Activated T-helper 17 cell treated with anti-CD3 and anti-CD28 coated beads, Interleukin-2, amount 50 U/mL, for 72 hours (primary cell): ENCODE results near the gene DTX3. TPM values are rescaled to one million over a fixed set of nuclear protein-coding genes. Genes with fewer than 3 reads are reported as not detected.
"Not testable (repeated sequence)": the region's sequence is repeated elsewhere in the genome, so short reads cannot be mapped to it uniquely, and the experiment has no call there.

Experiments used
- ATAC-seq: fragments of 150-1000 bp; cut with Tn5 transposase; replicated peaks from 2 replicates; pipeline ENCODE4 v1.10.0; 2021; ENCODE audit warnings: mild to moderate bottlenecking, moderate library complexity
- H3K27ac Mint-ChIP-seq: one replicate; pipeline ENCODE4 v1.8.0; 2022; ENCODE audit warnings: mixed read lengths
- H3K27me3 Mint-ChIP-seq: one replicate; pipeline ENCODE4 v1.8.0; 2022; ENCODE audit warnings: mixed read lengths
- H3K36me3 Mint-ChIP-seq: one replicate; pipeline ENCODE4 v1.8.0; 2022; ENCODE audit warnings: low read depth, mild to moderate bottlenecking, mixed read lengths
- H3K4me1 Mint-ChIP-seq: one replicate; pipeline ENCODE4 v1.8.0; 2022; ENCODE audit warnings: mixed read lengths
- H3K4me3 Mint-ChIP-seq: one replicate; pipeline ENCODE4 v1.8.0; 2022; ENCODE audit warnings: mild to moderate bottlenecking, mixed read lengths
- H3K9me3 Mint-ChIP-seq: one replicate; pipeline ENCODE4 v1.8.0; 2022; ENCODE audit warnings: mixed read lengths
- total RNA-seq, 2 donors: library from RNA; stranded (reverse); gene quantifications; one replicate each; pipeline ENCODE4 v1.2.3, GENCODE V29; 2022

The DTX3 gene
- total RNA-seq, 2 donors from 2014 or later: 16.7 to 19.5 TPM

DNA sequence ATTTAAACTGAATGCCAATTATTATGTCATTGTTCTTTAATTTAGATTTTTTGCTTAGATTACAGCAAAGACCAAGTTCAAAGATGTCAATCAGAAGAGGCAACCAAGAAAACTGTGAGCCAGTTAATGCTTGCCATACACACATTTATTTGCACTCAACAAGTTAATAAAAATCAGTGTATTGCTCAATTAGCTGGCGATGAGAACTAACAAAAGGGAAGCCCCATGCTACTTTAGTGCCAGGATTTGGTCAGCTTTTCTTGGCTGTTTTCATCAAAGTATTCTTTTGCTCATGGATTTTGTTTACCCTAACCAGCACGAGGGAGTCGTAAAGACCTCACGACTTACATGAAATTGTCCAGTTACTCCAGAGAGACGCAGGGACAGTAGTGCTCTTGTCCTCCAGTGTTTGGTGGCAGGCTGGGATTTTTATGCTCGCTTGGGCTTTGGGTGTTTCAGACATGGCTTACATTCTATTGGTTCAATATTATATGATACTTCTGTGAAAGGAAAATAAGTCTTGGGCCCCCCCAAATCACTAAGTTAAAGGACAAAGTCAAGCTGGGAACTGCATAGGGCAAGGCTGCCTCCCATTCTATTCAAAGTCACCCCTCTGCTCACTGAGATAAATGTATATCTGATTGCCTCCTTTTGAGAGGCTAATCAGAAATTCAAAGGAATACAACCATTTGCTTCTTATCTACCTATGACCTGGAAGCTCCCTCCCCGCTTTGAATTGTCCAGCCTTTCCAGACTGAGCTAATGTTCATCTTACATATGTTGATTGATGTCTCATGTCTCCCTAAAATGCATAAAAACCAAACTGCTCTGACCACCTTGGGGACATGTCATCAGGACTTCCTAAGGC, 35.8 kb downstream of the DTX3 start:
- Mint-ChIP-seq H3K27me3 (peaks cover 13% of the 10 kb centered on the region), H3K4me3 (no peak overlapping the region), H3K9me3 (no peaks in the 10 kb centered on the region), H3K4me1 (no peaks in the 10 kb centered on the region), H3K36me3 (no peaks in the 10 kb centered on the region), H3K27ac (no peak overlapping the region)
- no peak for ATAC-seq

DNA sequence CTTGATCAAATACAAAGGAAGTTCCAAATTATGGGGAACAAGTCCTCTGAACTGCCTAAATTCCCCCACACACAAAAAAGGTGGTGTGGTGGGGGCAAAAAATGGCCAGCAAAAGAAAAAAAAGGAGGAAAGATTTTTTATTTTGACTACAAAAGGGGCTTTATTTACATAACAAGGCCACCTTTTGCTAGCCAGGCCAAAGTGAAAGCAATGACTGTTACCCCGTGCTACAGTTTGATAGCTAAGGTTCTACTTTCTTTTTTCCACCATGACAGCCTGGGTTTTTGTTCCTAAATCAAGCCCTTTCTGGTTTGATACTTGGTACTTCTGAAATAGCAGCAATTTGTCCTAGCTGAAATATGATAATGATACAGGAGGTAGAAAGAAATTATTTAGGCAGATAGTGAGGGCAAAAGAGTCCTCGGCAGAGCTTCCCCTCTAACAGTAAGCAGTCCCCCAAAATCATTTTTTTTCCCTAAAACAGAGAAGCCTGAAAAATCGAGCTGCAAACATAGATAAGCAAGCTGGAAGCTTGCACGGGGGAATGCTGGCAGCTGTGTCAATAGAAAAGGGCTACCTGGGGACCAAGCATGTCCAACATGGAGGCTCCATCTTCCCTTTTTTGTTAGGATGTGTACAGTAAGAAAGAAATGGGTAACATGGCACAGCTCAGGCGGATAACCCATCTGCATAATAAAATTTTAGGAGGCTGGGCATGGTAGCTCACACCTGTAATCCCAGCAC, 37.2 kb downstream of the DTX3 start:
- Mint-ChIP-seq H3K4me1 (no peaks in the 10 kb centered on the region), H3K9me3 (no peaks in the 10 kb centered on the region), H3K27ac (no peak overlapping the region), H3K4me3 (no peak overlapping the region), H3K27me3 (peaks cover 13% of the 10 kb centered on the region), H3K36me3 (no peaks in the 10 kb centered on the region)
- ATAC-seq: no peak

DNA sequence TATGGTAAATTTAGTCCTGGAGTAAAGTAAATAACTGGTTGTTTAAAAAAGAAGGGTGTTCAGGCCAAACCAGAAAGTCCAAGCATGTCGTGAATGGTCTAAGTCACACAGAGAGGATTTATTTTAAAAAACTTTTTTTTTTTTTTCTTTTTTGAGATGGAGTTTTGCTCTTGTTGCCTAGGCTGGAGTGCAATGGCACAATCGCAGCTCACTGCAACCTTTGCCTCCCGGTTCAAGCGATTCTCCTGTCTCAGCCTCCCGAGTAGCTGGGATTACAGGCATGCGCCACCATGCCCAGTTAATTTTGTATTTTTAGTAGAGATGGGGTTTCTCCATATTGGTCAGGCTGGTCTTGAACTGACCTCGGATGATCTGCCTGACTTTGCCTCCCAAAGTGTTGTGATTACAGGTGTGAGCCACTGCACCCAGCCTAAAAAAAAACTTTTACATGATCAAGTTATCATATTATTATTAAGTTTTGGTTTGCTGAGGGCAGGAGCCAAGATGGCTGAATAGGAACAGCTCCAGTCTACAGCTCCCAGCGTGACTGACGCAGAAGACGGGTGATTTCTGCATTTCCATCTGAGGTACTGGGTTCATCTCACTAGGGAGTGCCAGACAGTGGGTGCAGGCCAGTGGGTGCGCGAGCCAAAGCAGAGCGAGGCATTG, 41.5 kb downstream of the DTX3 start:
- not testable (repeated sequence) for H3K36me3 Mint-ChIP-seq, H3K27me3 Mint-ChIP-seq, H3K9me3 Mint-ChIP-seq, ATAC-seq, H3K4me1 Mint-ChIP-seq, H3K27ac Mint-ChIP-seq, H3K4me3 Mint-ChIP-seq

DNA sequence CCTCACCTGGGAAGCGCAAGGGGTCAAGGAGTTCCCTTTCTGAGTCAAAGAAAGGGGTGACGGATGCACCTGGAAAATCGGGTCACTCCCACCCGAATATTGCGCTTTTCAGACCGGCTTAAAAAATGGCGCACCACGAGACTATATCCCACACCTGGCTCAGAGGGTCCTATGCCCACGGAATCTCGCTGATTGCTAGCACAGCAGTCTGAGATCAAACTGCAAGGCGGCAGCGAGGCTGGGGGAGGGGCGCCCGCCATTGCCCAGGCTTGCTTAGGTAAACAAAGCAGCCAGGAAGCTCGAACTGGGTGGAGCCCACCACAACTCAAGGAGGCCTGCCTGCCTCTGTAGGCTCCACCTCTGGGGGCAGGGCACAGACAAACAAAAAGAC, 42.0 kb downstream of the DTX3 start:
- not testable (repeated sequence) for H3K9me3 Mint-ChIP-seq, ATAC-seq, H3K27ac Mint-ChIP-seq, H3K4me3 Mint-ChIP-seq, H3K4me1 Mint-ChIP-seq, H3K36me3 Mint-ChIP-seq, H3K27me3 Mint-ChIP-seq

DNA sequence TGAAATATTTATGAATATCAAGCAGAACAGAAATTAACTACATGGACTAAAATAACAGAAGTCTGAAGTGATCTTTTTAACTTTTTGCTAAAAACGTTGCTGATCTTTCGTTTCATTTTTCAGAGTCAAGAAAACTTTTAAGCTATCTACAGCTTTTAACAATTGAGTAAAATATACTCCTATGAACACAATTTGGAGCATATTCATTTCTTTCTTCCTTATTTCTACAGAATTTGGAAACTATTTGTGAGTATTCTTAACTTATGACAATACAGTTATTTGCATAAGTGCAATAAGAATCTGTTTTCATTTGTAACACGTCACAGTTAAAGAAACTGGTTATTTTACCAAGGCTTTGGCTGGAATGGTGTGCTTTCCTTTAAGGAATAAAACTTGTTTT, 49.4 kb downstream of the DTX3 start:
- Mint-ChIP-seq H3K27ac (no peak overlapping the region), H3K4me1 (no peaks in the 10 kb centered on the region), H3K4me3 (no peak overlapping the region), H3K27me3 (no peaks in the 10 kb centered on the region), H3K9me3 (no peaks in the 10 kb centered on the region), H3K36me3 (no peaks in the 10 kb centered on the region)
- no peak for ATAC-seq

DNA sequence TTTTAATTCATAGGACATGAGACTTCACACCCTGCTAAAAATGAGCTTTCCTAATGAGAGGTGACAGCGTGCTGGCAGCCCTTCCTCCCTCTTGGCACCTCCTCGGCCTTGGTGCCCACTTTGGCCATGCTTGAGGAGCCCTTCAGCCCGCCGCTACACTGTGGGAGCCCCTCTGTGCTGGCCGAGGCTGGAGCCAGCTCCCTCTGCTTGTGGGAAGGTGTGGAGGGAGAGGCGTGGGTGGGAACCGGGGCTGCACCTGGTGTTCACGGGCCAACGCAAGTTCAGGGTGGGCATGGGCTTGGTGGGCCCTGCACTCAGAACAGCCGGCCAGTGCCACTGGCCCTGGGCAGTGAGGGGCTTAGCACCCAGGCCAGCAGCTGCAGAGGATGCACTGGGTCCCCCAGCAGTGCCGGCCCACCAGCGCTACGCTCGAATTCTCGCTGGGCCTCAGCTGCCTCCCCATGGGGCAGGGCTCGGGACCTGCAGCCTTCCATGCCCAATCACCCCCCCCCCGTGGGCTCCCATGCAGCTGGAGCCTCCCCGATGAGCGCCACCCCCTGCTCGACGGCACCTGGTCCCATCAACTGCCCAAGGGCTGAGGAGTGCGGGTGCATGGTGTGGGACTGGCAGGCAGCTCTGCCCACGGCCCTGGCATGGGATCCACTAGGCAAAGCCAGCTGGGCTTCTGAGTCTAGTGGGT, 51.1 kb downstream of the DTX3 start:
- no peak for ATAC-seq

DNA sequence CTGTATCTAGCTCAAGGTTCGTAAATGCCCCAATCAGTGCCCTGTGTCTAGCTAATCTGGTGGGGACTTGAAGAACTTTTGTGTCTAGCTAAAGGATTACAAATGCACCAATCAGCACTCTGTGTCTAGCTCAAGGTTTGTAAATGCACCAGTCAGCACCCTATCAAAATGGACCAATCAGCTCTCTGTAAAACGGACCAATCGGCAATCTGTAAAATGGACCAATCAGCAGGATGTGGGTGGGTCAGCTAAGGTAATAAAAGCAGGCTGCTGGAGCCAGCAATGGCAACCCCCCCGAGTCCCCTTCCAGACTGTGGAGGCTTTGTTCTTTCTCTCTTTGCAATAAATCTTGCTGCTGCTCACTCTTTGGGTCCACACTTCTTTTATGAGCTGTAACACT, 51.8 kb downstream of the DTX3 start:
- H3K36me3 Mint-ChIP-seq, H3K27ac Mint-ChIP-seq, ATAC-seq, H3K4me3 Mint-ChIP-seq, H3K9me3 Mint-ChIP-seq, H3K4me1 Mint-ChIP-seq, H3K27me3 Mint-ChIP-seq: not testable (repeated sequence)

More for the DNA sequence above, 51.1 kb downstream of the DTX3 start:
- H3K36me3 Mint-ChIP-seq: no peaks in the 10 kb centered on the region
- H3K27me3 Mint-ChIP-seq: no peaks in the 10 kb centered on the region
- no peak overlapping the region for H3K27ac Mint-ChIP-seq
- no peaks in the 10 kb centered on the region for H3K4me1 Mint-ChIP-seq
- no peaks in the 10 kb centered on the region for H3K9me3 Mint-ChIP-seq
- H3K4me3 Mint-ChIP-seq: no peak overlapping the region

DNA sequence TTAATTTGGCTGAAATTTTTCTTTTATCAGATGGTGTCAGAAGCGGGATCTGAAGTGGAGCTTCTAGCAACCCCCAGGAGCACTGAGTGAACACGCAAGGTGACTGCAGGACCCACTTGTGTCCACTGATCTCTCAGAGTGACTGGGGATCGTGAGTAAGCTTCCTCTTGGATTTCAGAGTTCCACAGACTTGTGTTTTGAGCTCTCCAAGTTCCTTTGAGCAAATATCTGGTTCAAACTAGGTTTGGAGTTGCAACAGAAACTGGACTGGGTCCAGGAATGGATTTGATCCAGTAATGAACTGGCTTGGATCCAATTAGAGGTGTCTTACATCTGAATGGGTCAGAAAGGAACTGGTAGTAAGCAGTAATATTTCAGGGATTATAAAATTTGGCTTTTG, 53.1 kb downstream of the DTX3 start:
- Mint-ChIP-seq H3K4me1 (no peaks in the 10 kb centered on the region), H3K4me3 (no peak overlapping the region), H3K27me3 (no peaks in the 10 kb centered on the region), H3K9me3 (no peaks in the 10 kb centered on the region), H3K36me3 (no peaks in the 10 kb centered on the region), H3K27ac (no peak overlapping the region)
- no peak for ATAC-seq

DNA sequence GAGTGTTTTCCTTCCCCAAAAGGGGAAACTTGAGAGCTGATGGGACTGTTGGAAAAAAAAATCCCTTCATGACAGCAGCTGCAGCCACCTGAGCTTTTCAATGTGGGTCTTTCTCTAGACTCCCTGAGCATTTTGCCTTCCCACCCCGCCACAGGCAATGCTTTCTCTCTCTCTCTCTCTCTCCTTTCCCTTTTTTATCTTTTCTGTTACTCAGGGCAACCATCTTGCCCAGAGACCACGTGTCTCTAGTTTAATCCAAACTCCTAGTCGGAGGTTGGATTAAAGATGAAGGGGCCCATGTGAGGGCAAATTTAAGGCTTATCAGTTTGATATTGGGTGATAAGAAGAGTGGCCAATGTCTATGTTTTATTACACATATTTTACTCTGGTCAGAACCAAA, 54.3 kb downstream of the DTX3 start:
- Mint-ChIP-seq H3K4me3 (no peak overlapping the region), H3K36me3 (no peaks in the 10 kb centered on the region), H3K27ac (no peak overlapping the region), H3K9me3 (no peaks in the 10 kb centered on the region), H3K27me3 (no peaks in the 10 kb centered on the region), H3K4me1 (no peaks in the 10 kb centered on the region)
- no peak for ATAC-seq

Other genes with a start within 250 kb of the DTX3 start
- 10 to 100 TPM; 36.6 to 54.6 TPM for gene R3HDM2, start 173.8 kb upstream of the DTX3 start, total RNA-seq
- not detected for gene INHBC, start 170.0 kb upstream of the DTX3 start, total RNA-seq
- gene INHBE, start 149.5 kb upstream of the DTX3 start, total RNA-seq: not detected
- gene GLI1, start 145.0 kb upstream of the DTX3 start, total RNA-seq: 1 to 10 TPM in 1 of 2 donors, under 1 TPM in 1; 0.48 to 1.4 TPM
- 100 to 1,000 TPM; 131 to 225 TPM for gene ARHGAP9, start 125.0 kb upstream of the DTX3 start, total RNA-seq
- gene MARS1, start 116.8 kb upstream of the DTX3 start, total RNA-seq: 100 to 1,000 TPM; 130 to 243 TPM
- gene DDIT3, start 84.3 kb upstream of the DTX3 start, total RNA-seq: 10 to 100 TPM; 14.2 to 25.3 TPM
- gene MBD6, start 82.0 kb upstream of the DTX3 start, total RNA-seq: 10 to 100 TPM; 78.8 to 83.1 TPM
- 10 to 100 TPM; 78.5 to 96.4 TPM for gene DCTN2, start 57.6 kb upstream of the DTX3 start, total RNA-seq
- 1 to 10 TPM; 2.0 to 3.0 TPM for gene KIF5A, start 54.8 kb upstream of the DTX3 start, total RNA-seq
- 10 to 100 TPM; 16.0 to 23.0 TPM for gene PIP4K2C, start 13.6 kb upstream of the DTX3 start, total RNA-seq
- gene ARHGEF25, start 6.6 kb downstream of the DTX3 start, total RNA-seq: 1 to 10 TPM; 1.5 to 1.6 TPM
- 1 to 10 TPM; 1.5 to 3.7 TPM for gene B4GALNT1, start 28.4 kb downstream of the DTX3 start, total RNA-seq
- 100 to 1,000 TPM; 107 to 114 TPM for gene OS9, start 89.3 kb downstream of the DTX3 start, total RNA-seq
- 10 to 100 TPM; 34.9 to 52.0 TPM for gene AGAP2, start 133.9 kb downstream of the DTX3 start, total RNA-seq
- gene TSPAN31, start 140.2 kb downstream of the DTX3 start, total RNA-seq: 10 to 100 TPM; 10.7 to 18.7 TPM
- 100 to 1,000 TPM; 132 to 242 TPM for gene CDK4, start 147.5 kb downstream of the DTX3 start, total RNA-seq
- gene MARCHF9, start 150.3 kb downstream of the DTX3 start, total RNA-seq: 10 to 100 TPM; 22.5 to 26.9 TPM
- 10 to 100 TPM; 14.4 to 14.7 TPM for gene CYP27B1, start 162.3 kb downstream of the DTX3 start, total RNA-seq
- gene METTL1, start 167.3 kb downstream of the DTX3 start, total RNA-seq: 10 to 100 TPM; 19.0 to 39.5 TPM
- gene EEF1AKMT3, start 167.8 kb downstream of the DTX3 start, total RNA-seq: 10 to 100 TPM in 1 of 2 donors, 1 to 10 TPM in 1; 5.4 to 11.5 TPM
- 10 to 100 TPM; 30.7 to 63.8 TPM for gene TSFM, start 178.0 kb downstream of the DTX3 start, total RNA-seq
- 1 to 10 TPM; 1.9 to 2.7 TPM for gene AVIL, start 213.9 kb downstream of the DTX3 start, total RNA-seq
- gene CTDSP2, start 241.9 kb downstream of the DTX3 start, total RNA-seq: 100 to 1,000 TPM in 1 of 2 donors, 10 to 100 TPM in 1; 68.5 to 113 TPM